H1 (cell line): Measurements from ENCODE around the gene SUCLG2. TPM values are rescaled to one million over a fixed set of nuclear protein-coding genes. Genes with fewer than 3 reads are reported as not detected.

ENCODE experiments used
- CHD7 ChIP-seq: fragments of 300-600 bp; sonication (generic); IDR thresholded peaks from 2 replicates; pipeline ENCODE4 v1.7.1; 2012; ENCODE audit warnings: low read length, moderate library complexity, mild to moderate bottlenecking, inconsistent platforms; ENCODE audit not compliant: insufficient replicate concordance
- KDM1A ChIP-seq: fragments of 200-600, 300-600 bp; sonication (generic); IDR thresholded peaks from 2 replicates; pipeline ENCODE4 v1.7.1; 2016; ENCODE audit warnings: mild to moderate bottlenecking, low read length, borderline replicate concordance
- polyA plus RNA-seq, 7 experiments: library from polyadenylated mRNA; depleted of rRNA in 3 of 7; stranded (reverse) in 5 of 7; unstranded in 2 of 7; fragments of >200 nt in 5 of 7; fragments of 200-250 nt in 2 of 7; gene quantifications; 1 replicate in 5 of 7; 2 replicates in 1 of 7; 4 replicates in 1 of 7; pipeline versions ENCODE4 v1.2.1 to v1.2.3, GENCODE V29; 2011 to 2013; ENCODE audit warnings: missing spikeins in 2 of 7, mixed read lengths in 2 of 7
- total RNA-seq: library from RNA; stranded (reverse); fragmentation: NEBNext Ultra II Directional; extraction: Animal tissue kit (Norgen Biotek cat#: 25700); gene quantifications from 2 replicates; pipeline ENCODE4 v1.2.1, GENCODE V29; 2021

The SUCLG2 gene
- total and polyA plus RNA-seq, 2 of the 8 experiments (the other 6 are each of a cell fraction or from before 2014, with no cell fraction given) = 12.9 to 46.2 TPM

- TF ChIP-seq CHD7 = no peak
- TF ChIP-seq KDM1A = no peak
Measured at GRCh38 chr3:67500709-67501108, 153.7 kb downstream of the SUCLG2 start (continued).
